ENCODE results near the gene NEURL1.

- TF ChIP-seq, protein P1, sequence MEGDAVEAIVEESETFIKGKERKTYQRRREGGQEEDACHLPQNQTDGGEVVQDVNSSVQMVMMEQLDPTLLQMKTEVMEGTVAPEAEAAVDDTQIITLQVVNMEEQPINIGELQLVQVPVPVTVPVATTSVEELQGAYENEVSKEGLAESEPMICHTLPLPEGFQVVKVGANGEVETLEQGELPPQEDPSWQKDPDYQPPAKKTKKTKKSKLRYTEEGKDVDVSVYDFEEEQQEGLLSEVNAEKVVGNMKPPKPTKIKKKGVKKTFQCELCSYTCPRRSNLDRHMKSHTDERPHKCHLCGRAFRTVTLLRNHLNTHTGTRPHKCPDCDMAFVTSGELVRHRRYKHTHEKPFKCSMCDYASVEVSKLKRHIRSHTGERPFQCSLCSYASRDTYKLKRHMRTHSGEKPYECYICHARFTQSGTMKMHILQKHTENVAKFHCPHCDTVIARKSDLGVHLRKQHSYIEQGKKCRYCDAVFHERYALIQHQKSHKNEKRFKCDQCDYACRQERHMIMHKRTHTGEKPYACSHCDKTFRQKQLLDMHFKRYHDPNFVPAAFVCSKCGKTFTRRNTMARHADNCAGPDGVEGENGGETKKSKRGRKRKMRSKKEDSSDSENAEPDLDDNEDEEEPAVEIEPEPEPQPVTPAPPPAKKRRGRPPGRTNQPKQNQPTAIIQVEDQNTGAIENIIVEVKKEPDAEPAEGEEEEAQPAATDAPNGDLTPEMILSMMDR (IDR thresholded peaks at IDR 0.05): no peak
- TF ChIP-seq POLR2A (IDR thresholded peaks at IDR 0.05; ENCODE audit: low read depth): no peak
Observed at GRCh38 chr10:103613616-103614015, 120.1 kb downstream of the NEURL1 start.

Measured in esophagus muscularis mucosa (tissue), 3 donors.